Cardiac muscle cell (in vitro differentiated cells and primary cell): Measurements from ENCODE around the gene PNMT. TPM values are rescaled to one million over a fixed set of nuclear protein-coding genes. Genes with fewer than 3 reads are reported as not detected.
A peak's percentile ranks its signal among the peaks of the same experiment; 100 is the strongest.

ENCODE experiments used
- DNase-seq, 2 donors: peaks; one replicate each; pipeline versions ENCODE4 v3.0.0 to v3.0.0-alpha.2; 2010 to 2017; ENCODE audit warnings: low read depth in 1 of 2, low spot score in 1 of 2
- H3K27ac ChIP-seq: fragments of 200-600 bp; sonication (generic); 2 replicates; pipeline ENCODE4 v1.5.1; 2016
- H3K27me3 ChIP-seq: fragments of 200-600 bp; sonication (generic); 2 replicates; pipeline ENCODE4 v1.6.0; 2016; ENCODE audit warnings: control low read depth
- H3K36me3 ChIP-seq: fragments of 200-600 bp; sonication (generic); 2 replicates; pipeline ENCODE4 v1.5.1; 2016; ENCODE audit warnings: control low read depth
- H3K4me1 ChIP-seq: fragments of 200-600 bp; sonication (generic); 2 replicates; pipeline ENCODE4 v1.8.1; 2017; ENCODE audit warnings: low read depth, mild to moderate bottlenecking, mixed run types
- H3K4me3 ChIP-seq: fragments of 200-600 bp; sonication (generic); 2 replicates; pipeline ENCODE4 v1.5.1; 2016; ENCODE audit warnings: mild to moderate bottlenecking
- H3K9me3 ChIP-seq: fragments of 200-600 bp; sonication (generic); 2 replicates; pipeline ENCODE4 v1.5.1; 2017; ENCODE audit warnings: low read depth, mild to moderate bottlenecking, control low read depth
- CTCF ChIP-seq: IDR thresholded peaks from 2 replicates; pipeline ENCODE4 v1.5.1; 2012; ENCODE audit warnings: low read depth, mild to moderate bottlenecking, low read length
- polyA plus RNA-seq: library from polyadenylated mRNA; unstranded; fragments of >200 nt; fragmentation: Nextera tagmentation; extraction: Ambion mirVana; gene quantifications from 2 replicates; pipeline ENCODE4 v1.2.1, GENCODE V29; 2016
- total RNA-seq: library from RNA; depleted of rRNA; stranded (reverse); fragments of >200 nt; gene quantifications from 2 replicates; pipeline ENCODE4 v1.2.3, GENCODE V29; 2016

Gene PNMT
- total and polyA plus RNA-seq, 2 experiments from 2014 or later: 14.7 to 27.2 TPM

GRCh38 chr17:39670746-39671145, 2.5 kb downstream of the PNMT start:
- no peaks in the 10 kb centered on the region for H3K27me3 ChIP-seq
- TF ChIP-seq CTCF: no peak
- H3K4me1 ChIP-seq: peaks cover 39% of the 10 kb centered on the region
- no peaks in the 10 kb centered on the region for H3K9me3 ChIP-seq
- no peak overlapping the region for H3K27ac ChIP-seq
- no peak overlapping the region for H3K4me3 ChIP-seq
- no peak for DNase-seq
- H3K36me3 ChIP-seq: no peaks in the 10 kb centered on the region

- Histone ChIP-seq H3K9me3 (no peaks in the 10 kb centered on the region), H3K27me3 (no peaks in the 10 kb centered on the region), H3K36me3 (no peaks in the 10 kb centered on the region), H3K4me1 (peaks cover 39% of the 10 kb centered on the region), H3K4me3 (no peak overlapping the region), H3K27ac (no peak overlapping the region)
- DNase-seq: peak; percentile 54 to 73
- TF ChIP-seq CTCF: peak; percentile 66
Observed at GRCh38 chr17:39671651-39672521, 3.6 kb downstream of the PNMT start.

GRCh38 chr17:39672522-39673334, 4.5 kb downstream of the PNMT start:
- H3K27ac ChIP-seq: no peak overlapping the region
- H3K36me3 ChIP-seq: no peaks in the 10 kb centered on the region
- TF ChIP-seq CTCF: no peak
- peaks cover 40% of the 10 kb centered on the region for H3K4me1 ChIP-seq
- no peak overlapping the region for H3K4me3 ChIP-seq
- H3K27me3 ChIP-seq: no peaks in the 10 kb centered on the region
- H3K9me3 ChIP-seq: no peaks in the 10 kb centered on the region
- DNase-seq: no peak

GRCh38 chr17:39673335-39674081, 5.3 kb downstream of the PNMT start:
- no peaks in the 10 kb centered on the region for H3K27me3 ChIP-seq
- no peak overlapping the region for H3K4me3 ChIP-seq
- TF ChIP-seq CTCF: no peak
- no peaks in the 10 kb centered on the region for H3K36me3 ChIP-seq
- DNase-seq: no peak
- H3K4me1 ChIP-seq: peaks cover 47% of the 10 kb centered on the region
- no peaks in the 10 kb centered on the region for H3K9me3 ChIP-seq
- peak overlapping the region; percentile 98 for H3K27ac ChIP-seq

- Histone ChIP-seq H3K27me3 (no peaks in the 10 kb centered on the region), H3K9me3 (no peaks in the 10 kb centered on the region), H3K27ac (peak overlapping the region; percentile 98), H3K36me3 (no peaks in the 10 kb centered on the region), H3K4me1 (peaks cover 50% of the 10 kb centered on the region), H3K4me3 (no peak overlapping the region)
- TF ChIP-seq CTCF: no peak
- no peak for DNase-seq
Observed at GRCh38 chr17:39674179-39674578, 5.9 kb downstream of the PNMT start.
